T-cell (primary cell): Measurements from ENCODE around the gene HSP90B1. TPM values are rescaled to one million over a fixed set of nuclear protein-coding genes. Genes with fewer than 3 reads are reported as not detected.

Source experiments
- ATAC-seq, 4 experiments: fragments of 200-7000 bp in 3 of 4; fragments of 150-1000 bp in 1 of 4; cut with Tn5 transposase; replicated peaks in 1 of 4; 1 replicate in 3 of 4; 2 replicates in 1 of 4; pipeline ENCODE4 v1.10.0; 2021; ENCODE audit warnings: moderate library complexity in 3 of 4, mild to moderate bottlenecking in 2 of 4, moderate number of reproducible peaks in 1 of 4
- CTCF ChIA-PET, 2 donors: fragments of 300-600 bp; sonication (Branson Sonifier 250); formaldehyde crosslinking; loops; one replicate each; lab custom pipeline; 2022; ENCODE audit warnings: antibody characterized with exemption in 2 of 2; lab: Charles Lee
- POLR2A ChIA-PET, 2 donors: fragments of 300-600 bp; sonication (Branson Sonifier 250); formaldehyde crosslinking; loops; one replicate each; lab custom pipeline; 2022; ENCODE audit warnings: antibody characterized with exemption in 2 of 2; lab: Charles Lee
- DNase-seq, 35 experiments: peaks; one replicate each; pipeline versions ENCODE4 v3.0.0 to v3.0.0-alpha.2; 2013 to 2023
- H3K27ac ChIP-seq: one replicate; pipeline ENCODE4 v1.5.1; 2013; ENCODE audit warnings: low read length
- H3K27me3 ChIP-seq, 2 experiments: replicated peaks in 1 of 2; 1 replicate in 1 of 2; 2 replicates in 1 of 2; pipeline versions ENCODE4 v1.6.1 to v1.7.0; 2013; ENCODE audit warnings: low read length in 1 of 2, mixed read lengths in 1 of 2; ENCODE audit not compliant: control insufficient read depth in 2 of 2, insufficient read depth in 2 of 2; ENCODE audit errors: extremely low read depth in 1 of 2
- H3K36me3 ChIP-seq, 2 donors: 1 replicate in 1 of 2; 2 replicates in 1 of 2; pipeline versions ENCODE4 v1.6.1 to v1.7.0; 2013; ENCODE audit warnings: low read length in 1 of 2; ENCODE audit not compliant: control insufficient read depth in 2 of 2, insufficient read depth in 1 of 2; ENCODE audit errors: extremely low read depth in 1 of 2
- H3K4me1 ChIP-seq, 2 experiments: 1 replicate in 1 of 2; 2 replicates in 1 of 2; pipeline versions ENCODE4 v1.6.1 to v1.7.0; 2013; ENCODE audit warnings: low read length in 2 of 2, mixed read lengths in 1 of 2; ENCODE audit not compliant: insufficient read depth in 2 of 2, control insufficient read depth in 1 of 2; ENCODE audit errors: extremely low read depth in 1 of 2
- H3K4me3 ChIP-seq, 2 donors: 1 replicate in 1 of 2; 2 replicates in 1 of 2; pipeline versions ENCODE4 v1.5.1 to v1.7.0; 2013; ENCODE audit warnings: mild to moderate bottlenecking in 2 of 2, low read length in 1 of 2, moderate library complexity in 1 of 2; ENCODE audit not compliant: control insufficient read depth in 1 of 2; ENCODE audit errors: extremely low read depth in 1 of 2
- H3K9me3 ChIP-seq: 2 replicates; pipeline ENCODE4 v1.7.0; 2013
- H3K27ac Mint-ChIP-seq, 2 donors: one replicate each; pipeline ENCODE4 v1.8.0; 2020 to 2021; ENCODE audit warnings: mild to moderate bottlenecking in 2 of 2, mixed read lengths in 2 of 2
- H3K27me3 Mint-ChIP-seq, 2 donors: one replicate each; pipeline ENCODE4 v1.8.0; 2021 to 2022; ENCODE audit warnings: mixed read lengths in 2 of 2
- H3K36me3 Mint-ChIP-seq: one replicate; pipeline ENCODE4 v1.8.0; 2021; ENCODE audit warnings: mixed read lengths
- H3K4me1 Mint-ChIP-seq, 3 donors: one replicate each; pipeline ENCODE4 v1.8.0; 2020 to 2022; ENCODE audit warnings: mixed read lengths in 3 of 3, mild to moderate bottlenecking in 1 of 3
- H3K4me3 Mint-ChIP-seq, 3 donors: one replicate each; pipeline ENCODE4 v1.8.0; 2020 to 2022; ENCODE audit warnings: mild to moderate bottlenecking in 3 of 3, mixed read lengths in 3 of 3, moderate library complexity in 3 of 3
- H3K9me3 Mint-ChIP-seq, 3 donors: one replicate each; pipeline ENCODE4 v1.8.0; 2020 to 2022; ENCODE audit warnings: mixed read lengths in 3 of 3
- WGBS: methylation state at CpG from one replicate; pipeline ENCODE4 v1.1.5; 2013; ENCODE audit warnings: missing lambda C conversion rate; ENCODE audit not compliant: insufficient coverage; 5-methylcytosine and 5-hydroxymethylcytosine counted together
- total RNA-seq, 35 experiments: library from RNA in 6 of 35; stranded (reverse) in 6 of 35; fragments of 120-200 nt in 1 of 35; gene quantifications; one replicate each; pipeline versions ENCODE4 v1.2.1 to v1.2.4 and lab custom pipeline; 2013 to 2026

The HSP90B1 gene
- total RNA-seq, 5 donors from 2014 or later (not counting 1 experiment from before 2014, with no cell fraction given) = 240 to 310 (median 290) TPM

DNA sequence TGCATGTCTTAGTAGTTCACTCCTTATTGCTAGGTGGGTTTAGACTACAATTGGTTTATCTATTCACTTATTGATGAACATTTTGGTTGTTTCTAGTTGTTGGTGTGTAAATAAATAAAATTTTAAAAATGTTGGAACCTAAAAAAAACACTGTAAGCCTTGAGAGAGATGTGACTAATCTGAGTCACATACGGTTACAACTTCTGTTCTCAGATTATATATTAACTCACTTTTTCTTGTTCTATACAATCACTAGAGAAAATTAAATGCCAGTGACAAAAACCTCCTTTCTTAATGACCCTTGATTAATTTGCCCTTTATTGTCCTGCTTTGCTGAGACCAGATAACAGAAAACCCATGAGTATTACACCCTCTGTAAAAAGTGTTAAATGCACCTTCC, 28.4 kb downstream of the HSP90B1 start:
- CTCF ChIA-PET = no interaction called here
- Histone ChIP-seq H3K4me3 (no peak overlapping the region), H3K4me1 (peaks cover 4 to 21% of the 10 kb centered on the region in 2 experiments), H3K27ac (no peak overlapping the region), H3K27me3 (no peaks in the 10 kb centered on the region), H3K9me3 (no peaks in the 10 kb centered on the region), H3K36me3 (peaks cover 0 to 8% of the 10 kb centered on the region in 2 donors)
- Mint-ChIP-seq H3K27me3 (no peaks in the 10 kb centered on the region), H3K27ac (peak overlapping the region in 1 of 2 donors; percentile 44), H3K36me3 (peaks cover 5% of the 10 kb centered on the region), H3K4me3 (peak overlapping the region in 2 of 3 donors; percentile 18 to 29), H3K4me1 (peaks cover 34 to 42% (median 35%) of the 10 kb centered on the region in 3 donors), H3K9me3 (no peaks in the 10 kb centered on the region)
- ATAC-seq = no peak
- POLR2A ChIA-PET = no interaction called here
- no peak for DNase-seq
- WGBS = no CpG with 5 or more reads among the region's 1 CpG

DNA sequence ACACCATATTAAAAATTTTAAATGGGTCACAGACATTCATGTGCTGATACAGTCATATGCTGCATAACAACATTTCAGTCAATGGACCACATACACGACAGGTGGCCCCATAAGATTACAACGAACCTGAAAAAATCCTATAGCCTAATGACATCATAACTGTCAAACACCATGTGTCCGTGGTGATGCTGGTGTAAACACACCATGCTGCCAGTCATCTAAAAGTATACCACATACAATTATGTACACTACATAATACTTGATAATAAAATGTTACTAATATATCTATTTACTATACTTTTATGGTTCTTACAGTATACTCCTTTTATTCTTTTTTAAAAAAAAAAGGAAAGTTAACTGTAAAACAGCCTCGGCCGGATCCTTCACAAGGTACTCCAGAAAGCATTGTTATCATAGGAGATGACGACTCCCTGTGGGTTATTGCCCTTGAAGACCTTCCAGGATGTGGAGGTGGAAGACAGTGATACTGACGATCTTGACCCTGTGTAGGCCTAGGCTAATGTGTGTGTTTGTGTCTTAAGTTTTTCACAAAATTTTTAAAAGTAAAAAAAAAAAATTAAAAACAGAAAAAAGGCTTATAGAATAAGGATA, 30.5 kb downstream of the HSP90B1 start:
- Mint-ChIP-seq H3K9me3 (no peaks in the 10 kb centered on the region), H3K27ac (no peak overlapping the region), H3K4me3 (no peak overlapping the region), H3K36me3 (no peaks in the 10 kb centered on the region), H3K27me3 (no peaks in the 10 kb centered on the region), H3K4me1 (peaks cover 32 to 42% (median 38%) of the 10 kb centered on the region in 3 donors)
- ChIA-PET CTCF (no interaction called here), POLR2A (no interaction called here)
- Histone ChIP-seq H3K27ac (no peak overlapping the region), H3K4me3 (no peak overlapping the region), H3K27me3 (no peaks in the 10 kb centered on the region), H3K4me1 (peaks cover 7 to 28% of the 10 kb centered on the region in 2 experiments), H3K9me3 (no peaks in the 10 kb centered on the region), H3K36me3 (no peaks in the 10 kb centered on the region)
- DNase-seq (no peak), ATAC-seq (no peak)
- 73% methylated on average over 2 of the region's 7 CpGs for WGBS

DNA sequence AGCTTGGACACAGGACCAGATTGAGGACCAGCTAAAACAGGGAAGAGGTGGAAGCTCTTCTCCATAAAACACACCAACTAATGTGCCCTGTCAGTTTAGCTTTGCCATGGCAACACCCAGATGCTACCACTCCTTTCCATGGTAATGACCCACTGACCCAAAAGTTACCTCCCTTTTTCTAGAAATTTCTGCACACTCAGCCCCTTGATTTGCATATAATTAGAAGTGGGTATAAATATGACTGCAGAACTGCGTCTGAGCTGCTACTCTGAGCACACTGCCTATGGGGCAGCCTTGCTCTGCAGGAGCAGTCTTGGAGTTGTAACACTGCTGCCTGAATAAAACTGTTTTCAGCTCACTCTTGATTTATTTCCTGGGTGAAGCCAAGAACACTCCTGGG, 32.3 kb downstream of the HSP90B1 start:
- H3K27me3 ChIP-seq = no peaks in the 10 kb centered on the region
- Mint-ChIP-seq H3K9me3 (no peaks in the 10 kb centered on the region), H3K4me1 (peaks cover 28 to 44% (median 40%) of the 10 kb centered on the region in 3 donors), H3K4me3 (no peak overlapping the region), H3K36me3 (no peaks in the 10 kb centered on the region), H3K27ac (peak overlapping the region in 1 of 2 donors; percentile 58), H3K27me3 (no peaks in the 10 kb centered on the region)
- no peaks in the 10 kb centered on the region for H3K9me3 ChIP-seq
- H3K27ac ChIP-seq = no peak overlapping the region
- CTCF ChIA-PET = interaction anchor here in 1 of 2 donors (1.0 kb wide), 1 partner anchor 14 kb away, joined by 3 read pairs; no protein-coding TSS in a partner anchor
- WGBS = no CpG with 5 or more reads among the region's 1 CpG
- POLR2A ChIA-PET = interaction anchor here in 1 of 2 donors (0.7 kb wide), 1 partner anchor 499 kb away, joined by 3 read pairs; no protein-coding TSS in a partner anchor
- H3K4me3 ChIP-seq = no peak overlapping the region
- peaks cover 14 to 27% of the 10 kb centered on the region in 2 experiments for H3K4me1 ChIP-seq
- ATAC-seq = no peak
- no peak for DNase-seq
- no peaks in the 10 kb centered on the region for H3K36me3 ChIP-seq

DNA sequence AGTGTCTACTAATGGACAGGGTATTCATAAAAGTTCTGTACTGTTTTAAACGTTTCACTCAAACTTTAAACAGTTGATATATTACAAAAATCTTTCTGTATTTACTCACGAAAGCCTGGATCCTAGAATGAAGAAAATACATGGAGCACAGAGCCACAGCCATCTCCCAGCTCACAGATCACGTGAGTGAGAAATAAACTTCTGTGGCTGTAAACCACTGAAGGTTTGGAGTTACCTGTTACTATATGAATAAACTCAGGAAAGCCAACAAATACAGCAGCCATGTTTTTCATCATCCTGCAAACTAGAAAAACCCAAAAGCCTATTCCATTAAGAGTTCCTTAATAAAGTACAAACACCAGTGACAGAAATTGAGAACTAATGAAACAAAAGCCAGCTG, 34.6 kb downstream of the HSP90B1 start:
- Histone ChIP-seq H3K27ac (peak overlapping the region; percentile 92), H3K4me3 (peak overlapping the region; percentile 68 to 86), H3K4me1 (peaks cover 16 to 31% of the 10 kb centered on the region in 2 experiments), H3K9me3 (no peaks in the 10 kb centered on the region), H3K36me3 (peaks cover 0 to 2% of the 10 kb centered on the region in 2 donors), H3K27me3 (no peaks in the 10 kb centered on the region)
- Mint-ChIP-seq H3K27me3 (no peaks in the 10 kb centered on the region), H3K27ac (peak overlapping the region; percentile 99), H3K4me3 (peak overlapping the region; percentile 86 to 97 (median 97)), H3K4me1 (peaks cover 49 to 63% (median 62%) of the 10 kb centered on the region in 3 donors), H3K36me3 (peaks cover 11% of the 10 kb centered on the region), H3K9me3 (no peaks in the 10 kb centered on the region)
- ChIA-PET POLR2A (interaction anchor here (0.5 to 3.0 kb wide), 10 partner anchors 8 to 173 kb away, joined by 3 to 54 read pairs (median 4); partner anchors contain the start of genes HSP90B1 (in 1 of the 2) and NFYB (in 1 of the 2)), CTCF (interaction anchor here in 1 of 2 donors (1.0 to 2.0 kb wide), 3 partner anchors 8 to 144 kb away, joined by 3 to 23 read pairs (median 8); partner anchors contain the start of gene HSP90B1)
- no CpG with 5 or more reads among the region's 3 CpGs for WGBS
- DNase-seq = no peak
- ATAC-seq = no peak

DNA sequence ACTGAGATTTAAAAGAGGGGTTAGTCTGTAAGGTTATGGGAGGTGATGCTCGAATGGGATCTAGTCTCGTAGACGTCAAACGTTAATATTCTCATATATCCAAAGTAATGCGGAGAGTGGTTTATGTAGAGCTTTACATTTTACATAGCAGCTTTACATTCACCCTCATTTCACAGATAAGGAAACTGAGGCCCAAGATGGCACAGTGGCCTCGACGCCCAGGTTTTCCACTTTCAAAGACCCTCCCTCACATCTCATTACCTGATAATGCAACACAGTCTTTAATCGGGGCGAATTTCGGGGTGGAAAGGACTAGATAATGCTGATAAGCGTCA, 35.0 kb downstream of the HSP90B1 start:
- POLR2A ChIA-PET = interaction anchor here (0.5 to 3.0 kb wide), 11 partner anchors 9 to 1883 kb away, joined by 3 to 54 read pairs (median 4); partner anchors contain the start of genes HSP90B1 (in 1 of the 2) and NFYB (in 1 of the 2)
- peaks cover 16 to 35% of the 10 kb centered on the region in 2 experiments for H3K4me1 ChIP-seq
- peak overlapping the region; percentile 92 for H3K27ac ChIP-seq
- H3K27me3 Mint-ChIP-seq = no peaks in the 10 kb centered on the region
- CTCF ChIA-PET = interaction anchor here in 1 of 2 donors (0.7 to 2.2 kb wide), 6 partner anchors 8 to 144 kb away, joined by 3 to 23 read pairs (median 6); partner anchors contain the start of gene HSP90B1
- H3K4me3 Mint-ChIP-seq = peak overlapping the region; percentile 86 to 97 (median 97)
- DNase-seq (no peak), ATAC-seq (no peak)
- peaks cover 11% of the 10 kb centered on the region for H3K36me3 Mint-ChIP-seq
- 5% methylated on average over 5 of the region's 11 CpGs for WGBS
- peak overlapping the region; percentile 68 to 86 for H3K4me3 ChIP-seq
- H3K9me3 ChIP-seq = no peaks in the 10 kb centered on the region
- peaks cover 53 to 67% (median 66%) of the 10 kb centered on the region in 3 donors for H3K4me1 Mint-ChIP-seq
- no peaks in the 10 kb centered on the region for H3K9me3 Mint-ChIP-seq
- H3K27me3 ChIP-seq = no peaks in the 10 kb centered on the region
- peaks cover 0 to 2% of the 10 kb centered on the region in 2 donors for H3K36me3 ChIP-seq
- peak overlapping the region; percentile 99 for H3K27ac Mint-ChIP-seq
